MM.1S (cell line): ENCODE results near the gene SEMA3G.
A peak's percentile ranks its signal among the peaks of the same experiment; 100 is the strongest.

Experiments
- DNase-seq: peaks from one replicate; pipeline ENCODE4 v3.0.0-alpha.2; 2015
- H2AFZ ChIP-seq: fragments of 300-600 bp; sonication (generic); 2 replicates; pipeline ENCODE4 v1.6.0; 2016; ENCODE audit warnings: antibody characterized with exemption, low read length
- H3F3A ChIP-seq: fragments of 300-600 bp; sonication (generic); 2 replicates; pipeline ENCODE4 v1.6.1; 2016; ENCODE audit warnings: mild to moderate bottlenecking, antibody characterized with exemption, low read length, moderate library complexity, mixed read lengths; ENCODE audit not compliant: insufficient read depth
- H3K27ac ChIP-seq: fragments of 300-600 bp; sonication (generic); 2 replicates; pipeline ENCODE4 v1.5.1; 2016; ENCODE audit warnings: mild to moderate bottlenecking, low read length
- H3K27me3 ChIP-seq: fragments of 300-600 bp; sonication (generic); replicated peaks from 2 replicates; pipeline ENCODE4 v1.6.0; 2016; ENCODE audit warnings: low read length; ENCODE audit not compliant: insufficient read depth
- H3K36me3 ChIP-seq: fragments of 300-600 bp; sonication (generic); replicated peaks from 2 replicates; pipeline ENCODE4 v1.6.1; 2016; ENCODE audit warnings: mild to moderate bottlenecking, low read length, mixed read lengths; ENCODE audit not compliant: insufficient read depth
- H3K4me1 ChIP-seq: fragments of 300-600 bp; sonication (generic); 2 replicates; pipeline ENCODE4 v1.6.1; 2016; ENCODE audit warnings: low read length, mixed read lengths
- H3K4me2 ChIP-seq: fragments of 300-600 bp; sonication (generic); 2 replicates; pipeline ENCODE4 v1.6.0; 2016; ENCODE audit warnings: low read depth, low read length
- H3K4me3 ChIP-seq: fragments of 300-600 bp; sonication (generic); 2 replicates; pipeline ENCODE4 v1.5.1; 2016; ENCODE audit warnings: low read length, mixed read lengths
- H3K79me2 ChIP-seq: fragments of 300-600 bp; sonication (generic); 2 replicates; pipeline ENCODE4 v1.6.1; 2016; ENCODE audit warnings: mixed run types, low read length, mixed read lengths
- H3K9ac ChIP-seq: fragments of 300-600 bp; sonication (generic); 2 replicates; pipeline ENCODE4 v1.6.1; 2016; ENCODE audit warnings: low read length, mixed read lengths
- H3K9me2 ChIP-seq: fragments of 300-600 bp; sonication (generic); replicated peaks from 2 replicates; pipeline ENCODE4 v1.6.1; 2016; ENCODE audit warnings: mild to moderate bottlenecking, low read length, mixed read lengths; ENCODE audit not compliant: insufficient read depth
- H3K9me3 ChIP-seq: fragments of 300-600 bp; sonication (generic); replicated peaks from 2 replicates; pipeline ENCODE4 v1.6.1; 2016; ENCODE audit warnings: mild to moderate bottlenecking, low read length, mixed read lengths; ENCODE audit not compliant: insufficient read depth
- H4K20me1 ChIP-seq: fragments of 300-600 bp; sonication (generic); 2 replicates; pipeline ENCODE4 v1.6.1; 2016; ENCODE audit warnings: mild to moderate bottlenecking, low read length, moderate library complexity, mixed read lengths; ENCODE audit not compliant: insufficient read depth
- EZH2 ChIP-seq: fragments of 300-600 bp; sonication (generic); optimal IDR thresholded peaks from 2 replicates; pipeline ENCODE3; 2017; ENCODE audit warnings: low read depth, mild to moderate bottlenecking, antibody characterized with exemption, low read length, mixed read lengths
- EZH2phosphoT487 ChIP-seq: fragments of 300-600 bp; sonication (generic); IDR thresholded peaks from 2 replicates; pipeline ENCODE4 v1.6.1; 2018; ENCODE audit warnings: antibody characterized with exemption, low read length
- TF ChIP-seq, protein P1 (sequence below): fragments of 300-600 bp; sonication (generic); IDR thresholded peaks from 2 replicates; pipeline ENCODE4 v1.5.1; 2016; ENCODE audit warnings: antibody characterized with exemption, low read length, mixed read lengths

The SEMA3G gene

GRCh38 chr3:52481819-52482521 lies 37.1 kb upstream of the SEMA3G start:
- no peaks in the 10 kb centered on the region for H3K36me3 ChIP-seq

DNA sequence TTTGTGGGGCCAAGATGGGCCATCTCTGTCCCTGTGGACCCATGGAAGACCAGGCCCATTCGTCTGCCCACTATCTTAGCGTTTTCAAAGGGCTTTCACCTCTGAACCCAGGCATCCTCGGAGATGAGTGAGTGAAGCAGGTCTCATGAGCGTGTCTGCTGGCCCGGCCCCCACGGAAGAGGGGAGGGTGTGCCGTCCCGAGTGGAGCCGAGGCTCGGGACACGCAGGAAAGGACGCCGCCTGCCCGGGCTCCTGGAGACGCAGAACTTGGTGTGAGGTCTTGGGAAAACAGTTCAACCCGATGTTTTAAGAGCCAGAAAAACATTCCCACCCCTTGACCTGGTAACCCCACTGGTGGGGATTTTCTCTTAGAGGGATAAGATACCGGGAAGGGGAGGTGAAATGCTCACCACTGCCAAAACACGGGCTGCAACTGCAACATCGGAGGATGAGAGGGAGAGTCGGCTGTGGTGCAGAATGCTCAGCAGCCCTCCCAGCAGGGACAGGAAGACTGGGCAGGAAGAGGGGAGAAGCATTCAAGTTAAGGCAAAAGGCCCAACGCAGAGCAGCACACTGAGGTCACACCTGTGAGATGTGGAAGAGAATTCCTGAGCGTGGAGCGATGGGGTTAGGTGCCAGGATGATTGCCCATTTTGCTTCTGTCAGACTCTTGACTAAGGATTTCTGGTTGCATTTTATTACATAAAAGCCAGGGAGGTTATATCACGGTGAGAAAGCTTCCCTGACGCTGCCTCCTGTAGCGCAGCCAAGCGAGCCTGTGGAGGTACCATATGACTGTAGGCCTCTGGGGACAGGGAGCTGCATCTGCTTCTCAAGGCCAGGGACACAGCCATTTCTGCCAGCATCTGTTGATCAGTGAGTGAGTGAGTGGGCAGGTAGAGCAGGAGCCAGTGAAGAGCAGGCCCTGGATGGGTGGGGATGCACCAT lies 36.1 kb upstream of the SEMA3G start:
- no peak overlapping the region for H3K4me2 ChIP-seq

More at GRCh38 chr3:52481819-52482521, 37.1 kb upstream of the SEMA3G start:
- Histone ChIP-seq H3K9me3 (no peaks in the 10 kb centered on the region), H3K4me2 (no peak overlapping the region), H3K9me2 (no peaks in the 10 kb centered on the region), H4K20me1 (no peaks in the 10 kb centered on the region), H3K9ac (no peak overlapping the region), H3K4me3 (no peak overlapping the region), H3K4me1 (no peaks in the 10 kb centered on the region), H3K27me3 (no peaks in the 10 kb centered on the region), H3K79me2 (no peaks in the 10 kb centered on the region), H2AFZ (no peak overlapping the region), H3K27ac (no peak overlapping the region), H3F3A (no peaks in the 10 kb centered on the region)
- TF ChIP-seq, protein P1, sequence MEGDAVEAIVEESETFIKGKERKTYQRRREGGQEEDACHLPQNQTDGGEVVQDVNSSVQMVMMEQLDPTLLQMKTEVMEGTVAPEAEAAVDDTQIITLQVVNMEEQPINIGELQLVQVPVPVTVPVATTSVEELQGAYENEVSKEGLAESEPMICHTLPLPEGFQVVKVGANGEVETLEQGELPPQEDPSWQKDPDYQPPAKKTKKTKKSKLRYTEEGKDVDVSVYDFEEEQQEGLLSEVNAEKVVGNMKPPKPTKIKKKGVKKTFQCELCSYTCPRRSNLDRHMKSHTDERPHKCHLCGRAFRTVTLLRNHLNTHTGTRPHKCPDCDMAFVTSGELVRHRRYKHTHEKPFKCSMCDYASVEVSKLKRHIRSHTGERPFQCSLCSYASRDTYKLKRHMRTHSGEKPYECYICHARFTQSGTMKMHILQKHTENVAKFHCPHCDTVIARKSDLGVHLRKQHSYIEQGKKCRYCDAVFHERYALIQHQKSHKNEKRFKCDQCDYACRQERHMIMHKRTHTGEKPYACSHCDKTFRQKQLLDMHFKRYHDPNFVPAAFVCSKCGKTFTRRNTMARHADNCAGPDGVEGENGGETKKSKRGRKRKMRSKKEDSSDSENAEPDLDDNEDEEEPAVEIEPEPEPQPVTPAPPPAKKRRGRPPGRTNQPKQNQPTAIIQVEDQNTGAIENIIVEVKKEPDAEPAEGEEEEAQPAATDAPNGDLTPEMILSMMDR, result peak; percentile 32
- no peak for TF ChIP-seq EZH2phosphoT487
- DNase-seq, result no peak

DNA sequence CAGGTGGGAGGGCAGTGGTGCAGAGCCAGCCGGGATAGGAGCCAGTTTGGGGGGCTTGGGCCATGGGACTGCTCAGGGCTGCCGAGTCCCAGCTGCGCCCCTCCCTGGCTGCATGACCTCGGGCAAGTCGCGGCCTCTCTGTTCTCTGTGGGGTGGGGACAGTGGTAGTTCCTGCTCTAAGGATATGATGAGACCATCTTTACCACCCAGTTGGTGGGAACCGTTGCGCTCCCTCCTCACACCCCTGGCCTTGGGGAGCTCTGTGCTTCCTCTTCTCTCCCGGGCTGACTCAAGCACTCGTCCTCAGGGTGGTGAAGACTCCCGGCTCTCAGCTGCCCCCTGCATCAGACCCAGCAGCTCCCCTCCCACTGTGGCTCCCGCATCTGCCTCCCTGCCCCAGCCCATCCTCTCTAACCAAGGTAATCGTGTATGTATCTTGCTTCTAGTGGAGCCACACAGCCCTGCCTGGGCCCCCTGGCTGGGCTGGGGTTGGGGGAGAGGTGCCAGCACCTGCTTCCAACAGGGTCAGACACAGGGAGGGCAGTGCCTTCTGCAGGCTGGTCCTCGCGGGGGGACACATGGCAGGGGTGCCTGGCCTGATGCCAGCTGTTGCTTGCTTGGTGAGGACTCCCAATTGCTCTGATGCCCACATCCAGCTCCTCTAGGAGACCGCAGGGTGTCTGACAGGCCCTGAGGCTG lies 35.1 kb upstream of the SEMA3G start:
- Histone ChIP-seq H2AFZ (no peak overlapping the region), H3K9ac (no peak overlapping the region), H3K4me3 (no peak overlapping the region), H3K79me2 (no peaks in the 10 kb centered on the region), H3K9me2 (no peaks in the 10 kb centered on the region), H3K27me3 (no peaks in the 10 kb centered on the region), H3K9me3 (no peaks in the 10 kb centered on the region), H3F3A (no peaks in the 10 kb centered on the region), H3K36me3 (no peaks in the 10 kb centered on the region), H3K27ac (no peak overlapping the region), H3K4me1 (no peaks in the 10 kb centered on the region), H4K20me1 (no peaks in the 10 kb centered on the region), H3K4me2 (no peak overlapping the region)
- TF ChIP-seq EZH2 (no peak), EZH2phosphoT487 (no peak)
- no peak for DNase-seq

More for the DNA sequence above, 36.1 kb upstream of the SEMA3G start:
- TF ChIP-seq EZH2, result no peak
- TF ChIP-seq EZH2phosphoT487, result no peak
- TF ChIP-seq, protein P1, result no peak
- no peak for DNase-seq
- no peaks in the 10 kb centered on the region for H3K27me3 ChIP-seq
- no peak overlapping the region for H3K9ac ChIP-seq
- H3F3A ChIP-seq, result no peaks in the 10 kb centered on the region
- no peaks in the 10 kb centered on the region for H3K9me2 ChIP-seq
- H3K36me3 ChIP-seq, result no peaks in the 10 kb centered on the region
- no peak overlapping the region for H3K27ac ChIP-seq
- no peak overlapping the region for H2AFZ ChIP-seq
- no peaks in the 10 kb centered on the region for H3K79me2 ChIP-seq
- no peak overlapping the region for H3K4me3 ChIP-seq
- H4K20me1 ChIP-seq, result no peaks in the 10 kb centered on the region
- no peaks in the 10 kb centered on the region for H3K4me1 ChIP-seq
- H3K9me3 ChIP-seq, result no peaks in the 10 kb centered on the region
